Type B pancreatic cell (in vitro differentiated cells): Measurements from ENCODE around the gene PLAC1. TPM values are rescaled to one million over a fixed set of nuclear protein-coding genes. Genes with fewer than 3 reads are reported as not detected.

Source experiments
- DNase-seq: peaks from one replicate; pipeline ENCODE4 v3.0.0; 2021; ENCODE audit warnings: mixed read lengths; ENCODE audit not compliant: unreplicated experiment; ENCODE audit errors: extremely low spot score
- H3K27ac Mint-ChIP-seq: 2 replicates; pipeline ENCODE4 v1.8.0; 2021; ENCODE audit warnings: mild to moderate bottlenecking, mixed read lengths
- H3K27me3 Mint-ChIP-seq: 2 replicates; pipeline ENCODE4 v1.8.0; 2021; ENCODE audit warnings: mixed read lengths
- H3K36me3 Mint-ChIP-seq: 2 replicates; pipeline ENCODE4 v1.8.0; 2021; ENCODE audit warnings: mixed read lengths
- H3K4me1 Mint-ChIP-seq: one replicate; pipeline ENCODE4 v1.8.0; 2021; ENCODE audit warnings: mixed read lengths; ENCODE audit not compliant: unreplicated experiment
- H3K4me3 Mint-ChIP-seq: 2 replicates; pipeline ENCODE4 v1.8.0; 2021; ENCODE audit warnings: mild to moderate bottlenecking, mixed read lengths
- H3K9me3 Mint-ChIP-seq: 2 replicates; pipeline ENCODE4 v1.8.0; 2021; ENCODE audit warnings: mixed read lengths
- total RNA-seq: library from RNA; stranded (reverse); gene quantifications from 2 replicates; pipeline ENCODE4 v1.2.1, GENCODE V29; 2021; ENCODE audit warnings: low replicate concordance
- TF ChIP-seq, protein P1 (sequence below): fragments of 200-600 bp; sonication (generic); conservative IDR thresholded peaks from 2 replicates; pipeline ENCODE4 v1.5.0; 2021; ENCODE audit warnings: antibody characterized with exemption, mild to moderate bottlenecking

Gene PLAC1
- total RNA-seq, 1 donor from 2014 or later = 0.43 TPM

DNA sequence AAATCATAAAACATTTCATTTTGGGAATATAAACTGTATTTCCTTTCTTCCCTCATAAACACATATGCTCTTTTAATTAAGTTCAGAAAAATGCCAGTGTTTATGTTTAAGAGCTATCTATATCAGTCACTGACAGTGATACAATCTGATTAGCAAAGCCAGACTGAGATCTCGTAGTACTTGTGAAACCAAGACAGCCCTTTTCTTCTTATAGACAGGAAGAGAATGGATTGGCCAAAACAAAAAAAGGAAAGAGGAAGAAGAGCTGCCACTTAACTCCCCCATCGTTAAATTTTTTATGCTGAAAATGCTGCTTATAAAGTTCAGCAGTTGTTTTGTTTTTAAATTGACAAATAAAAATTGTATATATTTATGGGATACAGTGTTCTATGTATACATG, 87.4 kb downstream of the PLAC1 start:
- TF ChIP-seq, protein P1, sequence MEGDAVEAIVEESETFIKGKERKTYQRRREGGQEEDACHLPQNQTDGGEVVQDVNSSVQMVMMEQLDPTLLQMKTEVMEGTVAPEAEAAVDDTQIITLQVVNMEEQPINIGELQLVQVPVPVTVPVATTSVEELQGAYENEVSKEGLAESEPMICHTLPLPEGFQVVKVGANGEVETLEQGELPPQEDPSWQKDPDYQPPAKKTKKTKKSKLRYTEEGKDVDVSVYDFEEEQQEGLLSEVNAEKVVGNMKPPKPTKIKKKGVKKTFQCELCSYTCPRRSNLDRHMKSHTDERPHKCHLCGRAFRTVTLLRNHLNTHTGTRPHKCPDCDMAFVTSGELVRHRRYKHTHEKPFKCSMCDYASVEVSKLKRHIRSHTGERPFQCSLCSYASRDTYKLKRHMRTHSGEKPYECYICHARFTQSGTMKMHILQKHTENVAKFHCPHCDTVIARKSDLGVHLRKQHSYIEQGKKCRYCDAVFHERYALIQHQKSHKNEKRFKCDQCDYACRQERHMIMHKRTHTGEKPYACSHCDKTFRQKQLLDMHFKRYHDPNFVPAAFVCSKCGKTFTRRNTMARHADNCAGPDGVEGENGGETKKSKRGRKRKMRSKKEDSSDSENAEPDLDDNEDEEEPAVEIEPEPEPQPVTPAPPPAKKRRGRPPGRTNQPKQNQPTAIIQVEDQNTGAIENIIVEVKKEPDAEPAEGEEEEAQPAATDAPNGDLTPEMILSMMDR = no peak
- no peaks in the 10 kb centered on the region for H3K36me3 Mint-ChIP-seq
- H3K9me3 Mint-ChIP-seq = no peaks in the 10 kb centered on the region
- peaks cover 18% of the 10 kb centered on the region for H3K4me1 Mint-ChIP-seq
- no peaks in the 10 kb centered on the region for H3K27me3 Mint-ChIP-seq
- H3K4me3 Mint-ChIP-seq = no peak overlapping the region
- no peak overlapping the region for H3K27ac Mint-ChIP-seq
- DNase-seq = no peak

DNA sequence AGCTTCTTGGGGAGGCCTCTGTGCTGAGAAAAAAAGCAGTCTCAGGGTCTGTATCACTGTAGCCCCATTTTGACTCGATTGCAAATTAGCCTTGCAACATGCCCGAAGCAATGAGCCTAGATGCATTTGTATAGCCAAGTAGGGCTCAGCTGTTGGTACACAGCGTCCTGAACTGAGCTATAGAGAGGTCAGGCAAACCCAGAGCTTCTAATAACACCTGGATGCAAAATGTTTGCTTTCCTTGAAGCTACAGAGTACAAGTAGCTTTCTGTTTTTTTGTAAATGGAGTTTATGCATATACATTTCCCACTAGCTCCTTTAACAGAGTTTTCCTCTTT, 87.8 kb downstream of the PLAC1 start:
- H3K27ac Mint-ChIP-seq = no peak overlapping the region
- TF ChIP-seq, protein P1 = no peak
- no peaks in the 10 kb centered on the region for H3K27me3 Mint-ChIP-seq
- peaks cover 2% of the 10 kb centered on the region for H3K9me3 Mint-ChIP-seq
- peaks cover 18% of the 10 kb centered on the region for H3K4me1 Mint-ChIP-seq
- H3K36me3 Mint-ChIP-seq = no peaks in the 10 kb centered on the region
- no peak overlapping the region for H3K4me3 Mint-ChIP-seq
- DNase-seq = no peak

DNA sequence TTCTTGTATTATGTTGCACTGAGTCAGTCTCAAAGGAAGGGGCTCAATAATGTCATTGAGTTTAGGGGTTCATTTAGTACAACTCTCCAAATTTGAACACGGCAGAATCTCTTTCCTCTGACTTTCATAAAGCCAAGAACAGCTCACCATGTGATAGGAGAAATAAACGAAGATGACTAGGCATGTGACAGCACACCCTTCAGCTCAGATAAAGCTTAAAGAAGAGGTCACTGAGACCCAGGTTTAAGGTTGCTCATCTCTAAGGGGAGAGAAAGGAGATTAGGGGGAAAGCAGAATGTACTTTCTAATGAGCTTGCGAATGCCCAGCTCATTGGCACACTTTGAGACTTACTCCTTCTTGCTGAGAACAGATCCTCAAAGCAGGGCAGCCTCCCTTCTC, 89.0 kb downstream of the PLAC1 start:
- TF ChIP-seq, protein P1 = no peak
- Mint-ChIP-seq H3K27ac (no peak overlapping the region), H3K9me3 (peaks cover 5% of the 10 kb centered on the region), H3K36me3 (no peaks in the 10 kb centered on the region), H3K4me1 (peaks cover 18% of the 10 kb centered on the region), H3K4me3 (no peak overlapping the region), H3K27me3 (no peaks in the 10 kb centered on the region)
- no peak for DNase-seq

DNA sequence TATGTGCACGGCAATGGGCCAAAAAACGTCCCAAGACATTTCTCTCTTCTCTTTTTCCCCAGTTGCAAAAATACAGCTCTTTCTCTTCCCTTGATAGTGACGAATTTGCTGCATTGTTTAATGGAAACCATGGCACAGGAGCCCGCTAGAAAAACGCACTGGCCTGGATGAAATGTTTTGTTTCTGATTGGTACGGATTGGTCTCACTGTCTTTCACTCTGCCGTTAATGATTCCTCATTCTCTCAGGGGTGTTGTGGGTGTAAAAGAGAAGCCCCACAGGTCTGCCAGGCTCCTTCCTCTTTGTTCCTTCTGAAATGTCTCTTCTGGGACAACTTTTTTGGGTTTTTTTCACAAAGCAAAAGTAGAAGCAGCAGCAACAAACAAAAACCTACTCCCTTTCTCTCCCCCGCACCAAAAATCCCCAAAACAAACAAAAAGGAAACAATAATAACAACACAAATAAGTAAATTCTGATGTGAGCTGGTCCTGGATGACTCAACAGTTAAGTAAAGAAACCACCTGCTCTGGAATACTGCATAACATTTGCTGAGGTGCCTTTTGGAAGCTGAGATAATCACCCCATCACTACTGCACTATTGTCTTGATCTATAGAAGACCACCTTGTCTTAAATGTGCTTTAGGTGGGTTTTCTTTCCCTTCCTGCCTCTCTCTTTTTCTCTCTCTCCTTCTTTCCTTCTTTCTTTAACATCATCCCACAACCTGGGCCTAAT, 89.8 kb downstream of the PLAC1 start:
- no peak overlapping the region for H3K27ac Mint-ChIP-seq
- peaks cover 18% of the 10 kb centered on the region for H3K4me1 Mint-ChIP-seq
- no peaks in the 10 kb centered on the region for H3K36me3 Mint-ChIP-seq
- TF ChIP-seq, protein P1 = no peak
- DNase-seq = no peak
- H3K9me3 Mint-ChIP-seq = peaks cover 5% of the 10 kb centered on the region
- H3K4me3 Mint-ChIP-seq = no peak overlapping the region
- H3K27me3 Mint-ChIP-seq = no peaks in the 10 kb centered on the region

DNA sequence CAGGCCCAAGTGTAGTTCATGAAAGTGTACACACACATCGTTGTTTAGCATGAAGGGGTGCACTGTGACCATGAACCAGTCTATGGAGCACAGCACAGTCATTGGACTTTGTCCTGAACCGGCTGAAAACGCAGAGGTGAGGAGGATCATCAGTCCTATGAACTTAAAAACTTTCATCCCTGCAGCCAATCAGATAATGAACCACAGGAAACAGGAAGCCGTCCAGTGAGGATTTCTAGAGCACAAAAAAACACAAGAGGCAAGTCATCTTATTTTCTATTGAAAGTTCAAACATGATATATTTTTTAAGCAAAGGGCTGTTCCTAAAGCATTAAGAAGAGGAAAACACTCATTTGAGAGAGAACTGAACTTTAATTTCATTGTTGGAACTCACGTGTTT, 91.8 kb downstream of the PLAC1 start:
- DNase-seq = no peak
- TF ChIP-seq, protein P1 = no peak
- Mint-ChIP-seq H3K4me1 (peaks cover 10% of the 10 kb centered on the region), H3K36me3 (no peaks in the 10 kb centered on the region), H3K9me3 (peaks cover 5% of the 10 kb centered on the region), H3K27ac (no peak overlapping the region), H3K4me3 (no peak overlapping the region), H3K27me3 (no peaks in the 10 kb centered on the region)

DNA sequence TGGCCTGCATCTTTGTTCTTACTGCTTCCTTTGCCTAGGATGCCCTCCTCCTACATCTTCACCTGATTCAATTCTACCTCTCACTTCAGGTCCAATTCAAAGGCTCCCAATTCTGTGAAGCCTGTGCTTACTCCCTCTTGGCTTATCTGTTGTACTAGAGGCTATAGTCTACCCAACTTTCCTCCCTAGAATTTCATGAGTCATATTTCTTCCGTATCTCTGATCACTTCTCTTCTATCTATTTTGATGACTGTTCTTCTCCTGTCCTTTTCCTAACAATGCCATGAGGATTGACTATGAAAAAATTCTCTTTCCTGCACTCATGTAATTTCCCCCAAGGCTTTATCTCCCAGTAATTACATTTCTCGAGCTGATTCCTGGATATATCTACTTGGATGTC, 96.3 kb downstream of the PLAC1 start:
- H3K36me3 Mint-ChIP-seq = no peaks in the 10 kb centered on the region
- peaks cover 5% of the 10 kb centered on the region for H3K9me3 Mint-ChIP-seq
- H3K4me3 Mint-ChIP-seq = no peak overlapping the region
- H3K4me1 Mint-ChIP-seq = no peaks in the 10 kb centered on the region
- no peaks in the 10 kb centered on the region for H3K27me3 Mint-ChIP-seq
- H3K27ac Mint-ChIP-seq = no peak overlapping the region
- no peak for DNase-seq
- TF ChIP-seq, protein P1 = no peak
